ENCODE results near the gene DHDDS.
A peak's percentile ranks its signal among the peaks of the same experiment; 100 is the strongest.
"Not testable (repeated sequence)": the region's sequence is repeated elsewhere in the genome, so short reads cannot be mapped to it uniquely, and the experiment has no call there.

DHDDS gene

DNA sequence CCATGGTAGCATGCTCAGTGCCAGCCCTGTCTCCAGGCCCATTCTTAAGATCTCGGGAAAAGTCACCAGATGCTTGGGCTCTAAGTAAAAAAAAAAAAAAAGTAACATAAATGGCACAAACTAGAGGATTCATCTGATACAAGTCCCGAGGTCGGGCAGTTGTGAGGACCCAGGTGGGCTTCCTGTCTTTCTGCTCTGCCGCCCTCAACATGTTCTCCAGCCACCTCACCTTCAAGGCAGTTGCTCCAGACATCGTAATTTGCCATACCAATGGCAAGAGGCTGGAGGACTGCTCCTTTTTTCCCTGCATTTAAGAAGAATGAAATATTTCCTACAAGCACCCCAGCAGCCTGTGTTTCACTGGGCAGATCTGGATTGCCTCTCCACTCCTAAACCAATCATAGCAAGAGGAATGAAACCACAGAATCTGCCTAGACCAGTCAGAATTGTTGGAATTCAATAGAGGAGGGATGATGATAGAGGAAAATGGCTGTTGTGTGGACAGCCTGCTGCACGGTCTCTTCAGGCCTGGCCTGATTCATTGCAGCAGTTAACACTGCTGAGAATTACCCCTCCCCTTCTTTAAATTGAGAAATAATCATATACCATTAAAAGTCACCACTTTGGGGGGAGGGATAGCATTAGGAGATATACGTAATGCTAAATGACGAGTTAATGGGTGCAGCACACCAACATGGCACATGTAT lies 45.5 kb downstream of the DHDDS start:
- no peak for DNase-seq

- DNase-seq = no peak
Measured at GRCh38 chr1:26478159-26478558, 46.0 kb downstream of the DHDDS start.

- DNase-seq = no peak
Measured at GRCh38 chr1:26478988-26479387, 46.9 kb downstream of the DHDDS start.

DNA sequence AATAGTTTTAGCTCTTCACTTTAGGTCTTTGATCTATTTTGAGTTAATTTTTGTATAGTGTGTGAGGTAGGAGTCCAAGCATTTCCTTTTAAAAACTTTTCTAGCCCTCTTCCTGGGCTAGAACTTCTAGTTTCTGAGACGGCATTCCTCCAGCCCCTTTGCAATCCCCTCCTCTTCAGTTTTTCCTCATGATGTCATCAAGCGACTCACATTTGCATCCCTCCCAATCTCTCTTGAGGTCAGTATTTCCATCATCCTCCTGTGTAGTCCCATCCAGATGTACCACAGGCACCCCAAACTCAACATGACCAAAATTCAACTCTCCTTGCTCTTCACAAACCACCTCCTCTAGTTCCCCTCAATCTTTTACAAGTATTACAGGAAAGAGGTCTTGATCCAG lies 50.8 kb downstream of the DHDDS start:
- DNase-seq = no peak

DNA sequence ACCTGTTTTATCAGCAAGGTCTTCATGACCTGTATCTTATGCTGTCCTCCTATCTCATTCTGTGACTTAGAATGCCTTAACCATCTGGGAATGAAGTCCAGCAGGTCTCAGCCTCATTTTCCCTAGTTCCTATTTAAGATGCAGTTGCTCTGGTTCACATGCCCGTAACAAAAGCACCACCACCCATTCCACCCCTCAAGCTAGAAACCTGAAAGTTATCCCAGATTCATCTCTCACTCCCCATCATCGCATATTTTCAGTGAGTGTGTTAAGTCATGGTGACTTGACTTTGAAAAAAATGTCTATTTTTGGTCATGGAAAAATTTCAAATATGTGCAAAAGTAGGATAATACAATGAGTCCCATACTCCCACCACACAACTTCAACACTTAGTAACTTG lies 51.9 kb downstream of the DHDDS start:
- DNase-seq = no peak

GRCh38 chr1:26490155-26490554 lies 58.0 kb downstream of the DHDDS start:
- DNase-seq = no peak

DNA sequence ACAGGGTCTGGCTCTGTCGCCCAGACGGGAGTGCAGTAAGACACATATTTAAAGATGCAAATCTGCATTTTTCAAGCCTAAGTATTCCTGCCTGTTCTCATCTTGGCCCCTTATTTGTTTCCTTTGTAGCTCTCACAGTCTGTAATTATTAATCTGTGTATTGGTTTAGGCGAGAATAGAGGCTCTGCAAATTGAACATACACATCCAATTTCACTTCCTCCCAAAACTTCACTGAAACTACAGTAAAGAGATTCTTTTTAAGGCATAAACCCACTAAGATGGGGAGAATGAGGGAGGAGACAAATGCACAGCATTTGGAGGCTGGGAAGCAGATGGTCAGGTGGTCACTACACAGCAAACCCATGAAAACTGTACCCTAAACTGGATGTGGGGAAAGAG lies 61.1 kb downstream of the DHDDS start:
- no peak for DNase-seq

DNA sequence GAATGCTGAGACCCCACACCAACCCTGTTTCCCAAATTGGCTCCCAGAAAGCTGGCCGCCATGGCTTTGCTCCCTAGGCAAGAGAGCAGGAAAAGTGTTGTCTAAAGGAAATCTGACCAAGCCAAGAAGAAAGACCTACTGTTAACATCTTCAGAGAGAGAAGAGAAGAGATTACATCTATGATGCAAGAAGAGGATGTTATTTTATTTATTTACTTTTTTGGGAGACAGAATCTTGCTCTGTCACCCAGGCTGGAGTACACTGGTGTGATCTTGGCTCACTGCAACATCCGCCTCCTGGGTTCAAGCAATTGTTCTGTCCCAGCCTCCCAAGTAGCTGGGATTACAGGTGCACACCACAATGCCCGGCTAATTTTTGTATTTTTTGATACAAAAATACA lies 61.8 kb downstream of the DHDDS start:
- DNase-seq = no peak

- no peak for DNase-seq
Measured at GRCh38 chr1:26496861-26497260, 64.7 kb downstream of the DHDDS start.

GRCh38 chr1:26498894-26499293 lies 66.8 kb downstream of the DHDDS start:
- DNase-seq = no peak

DNA sequence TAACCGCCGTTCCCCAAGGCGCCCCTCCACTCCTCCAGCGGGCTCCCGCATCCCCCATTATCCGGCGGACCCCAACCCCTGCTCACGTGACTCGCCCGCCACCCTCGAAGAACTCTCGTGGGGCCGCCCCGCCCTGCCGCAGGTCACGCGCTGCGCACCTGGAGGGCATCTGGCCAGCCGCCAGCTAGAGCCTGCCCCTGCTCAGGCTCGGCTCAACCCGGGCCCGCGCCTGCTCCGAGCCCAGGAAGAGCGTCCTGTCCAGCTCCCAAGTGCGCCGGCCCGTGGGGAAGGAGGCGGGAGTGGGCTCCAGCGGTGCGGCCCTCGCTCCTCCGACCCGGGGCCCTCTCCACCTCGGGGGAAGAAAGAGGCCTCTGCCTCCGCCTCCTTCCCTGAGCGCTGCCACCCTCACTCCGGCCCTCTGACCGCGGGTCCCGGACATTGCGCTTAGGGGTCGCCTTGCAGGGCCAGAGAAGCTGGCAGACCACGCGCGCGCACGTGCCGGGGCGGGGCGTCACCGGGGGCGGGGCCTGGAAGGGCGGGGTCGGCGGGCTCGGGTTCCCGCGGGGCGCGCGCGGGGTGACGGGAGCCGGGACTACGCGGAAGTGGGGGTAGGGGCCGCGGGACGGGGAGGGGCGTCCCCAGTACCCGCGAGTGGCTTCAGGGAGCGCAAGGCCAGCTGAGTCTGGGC lies 68.5 kb downstream of the DHDDS start:
- peak; percentile 91 for DNase-seq

DNA sequence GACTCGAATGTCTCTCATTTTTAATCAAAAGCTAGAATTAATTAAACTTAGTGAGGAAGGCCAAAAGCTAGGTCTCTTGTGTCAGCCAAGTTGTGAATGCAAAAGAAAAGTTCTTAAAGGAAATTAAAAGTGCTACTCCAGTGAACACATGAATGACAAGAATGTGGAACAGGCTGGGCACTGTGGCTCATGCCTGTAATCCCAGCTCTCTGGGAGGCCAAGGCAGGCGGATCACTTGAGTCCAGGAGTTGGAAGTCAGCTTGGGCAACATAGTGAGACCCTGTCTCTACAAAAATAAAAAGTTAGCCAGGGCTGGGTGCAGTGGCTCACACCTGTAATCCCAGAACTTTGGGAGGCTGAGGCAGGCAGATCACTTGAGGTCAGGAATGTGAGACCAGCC lies 78.6 kb downstream of the DHDDS start:
- not testable (repeated sequence) for DNase-seq

DNA sequence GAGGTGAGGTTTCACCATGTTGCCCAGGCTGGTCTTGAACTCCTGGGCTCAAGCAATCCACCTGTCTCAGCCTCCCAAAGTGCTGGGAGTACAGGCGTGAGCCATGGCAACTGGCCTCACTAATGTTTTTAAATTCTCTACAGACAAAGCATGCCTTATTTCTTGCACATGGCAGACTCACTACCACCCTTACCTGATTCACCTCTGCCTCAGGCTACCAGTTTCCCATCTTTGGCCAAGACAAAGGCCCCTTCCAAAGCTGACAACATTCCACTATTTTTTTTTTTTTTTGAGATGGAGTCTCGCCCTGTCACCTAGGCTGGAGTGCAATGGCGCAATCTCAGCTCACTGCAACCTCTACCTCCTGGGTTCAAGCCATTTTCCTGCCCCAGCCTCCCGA lies 83.7 kb downstream of the DHDDS start:
- not testable (repeated sequence) for DNase-seq

GRCh38 chr1:26516987-26517765 lies 85.1 kb downstream of the DHDDS start:
- no peak for DNase-seq

DNA sequence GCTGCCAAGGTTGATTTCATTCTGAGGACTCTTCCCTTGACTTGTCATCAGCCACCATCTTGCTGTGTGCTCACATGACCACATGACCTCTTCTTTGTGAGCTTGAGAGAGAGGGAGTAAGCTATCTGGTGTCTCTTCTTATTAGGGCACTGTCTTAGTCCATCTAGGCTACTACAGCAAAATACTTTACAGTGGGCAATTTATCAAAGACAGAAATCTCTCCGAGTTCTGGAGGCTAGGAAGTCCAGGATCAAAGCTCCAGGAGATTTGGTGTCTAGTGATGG lies 85.6 kb downstream of the DHDDS start:
- no peak for DNase-seq

DNA sequence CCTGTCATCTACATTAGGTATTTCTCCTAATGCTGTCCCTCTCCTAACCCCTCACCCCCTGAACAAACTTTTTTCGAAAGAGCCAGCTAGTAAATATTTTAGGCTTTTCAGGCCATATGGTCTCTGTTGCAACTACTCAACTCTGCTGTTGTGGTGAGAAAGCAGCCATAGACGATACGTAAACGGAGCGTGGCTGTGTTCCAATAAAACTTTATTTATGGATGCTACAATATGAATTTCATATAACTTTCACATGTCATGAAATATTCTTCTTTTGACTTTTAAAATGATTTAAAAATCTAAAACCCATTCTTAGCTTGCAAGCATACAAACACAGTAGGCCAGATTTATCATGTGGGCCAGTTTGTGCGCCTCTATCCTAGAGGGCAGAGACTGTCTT lies 86.2 kb downstream of the DHDDS start:
- no peak for DNase-seq

- DNase-seq = no peak
Measured at GRCh38 chr1:26520339-26520738, 88.2 kb downstream of the DHDDS start.
